Breast epithelium (tissue), 4 donors: ENCODE measurements around the gene ZBTB12. TPM values are rescaled to one million over a fixed set of nuclear protein-coding genes. Genes with fewer than 3 reads are reported as not detected.
"Not testable (repeated sequence)": the region's sequence is repeated elsewhere in the genome, so short reads cannot be mapped to it uniquely, and the experiment has no call there.

ENCODE experiments used
- DNase-seq, 2 donors: peaks; one replicate each; pipeline ENCODE4 v3.0.0-alpha.2; 2019; ENCODE audit warnings: low spot score in 2 of 2
- H3K27ac ChIP-seq, 2 donors: fragments of 200-600 bp; sonication (generic) in 1 of 2; one replicate each; pipeline ENCODE4 v1.5.1; 2016 to 2019; ENCODE audit warnings: mild to moderate bottlenecking in 1 of 2
- H3K27me3 ChIP-seq, 2 donors: fragments of 200-600 bp; sonication (generic) in 1 of 2; one replicate each; pipeline versions ENCODE4 v1.5.1 to v1.6.0; 2017 to 2019; ENCODE audit warnings: control low read depth in 1 of 2, mild to moderate bottlenecking in 1 of 2
- H3K36me3 ChIP-seq: fragments of 200-600 bp; one replicate; pipeline ENCODE4 v1.5.1; 2019
- H3K4me1 ChIP-seq, 2 donors: fragments of 200-600 bp; sonication (generic); one replicate each; pipeline ENCODE4 v1.5.1; 2016 to 2019; ENCODE audit warnings: control low read depth in 1 of 2
- H3K4me3 ChIP-seq, 3 donors: fragments of 200-600 bp; sonication (generic); 1 replicate in 2 of 3; 2 replicates in 1 of 3; pipeline ENCODE4 v1.5.1; 2016 to 2019; ENCODE audit warnings: mild to moderate bottlenecking in 3 of 3, moderate library complexity in 2 of 3
- H3K9me3 ChIP-seq, 2 donors: fragments of 200-600 bp; sonication (generic) in 1 of 2; one replicate each; pipeline ENCODE4 v1.5.1; 2016 to 2019; ENCODE audit warnings: control low read depth in 1 of 2
- POLR2A ChIP-seq: fragments of 450-650 bp; IDR thresholded peaks from one replicate; pipeline ENCODE4 v1.6.1; 2016; ENCODE audit warnings: antibody characterized with exemption, mild to moderate bottlenecking, moderate library complexity
- POLR2AphosphoS5 ChIP-seq, 3 donors: sonication (generic); formaldehyde crosslinking; IDR thresholded peaks; one replicate each; pipeline ENCODE4 v1.6.1; 2017; ENCODE audit warnings: antibody characterized with exemption in 3 of 3
- intact Hi-C: fragments of 100-400 bp; cut with DNase I; formaldehyde crosslinking; loops from one replicate; pipeline ENCODE4 v1.15.1; 2023; ENCODE audit warnings: low total_unique reads
- total RNA-seq, 3 donors: library from RNA; depleted of rRNA; stranded (reverse); fragments of >200 nt; gene quantifications; one replicate each; pipeline ENCODE4 v1.1.0, GENCODE V29; 2016
- TF ChIP-seq, protein P1 (sequence below), 3 donors: fragments of 450-650 bp; IDR thresholded peaks; one replicate each; pipeline ENCODE4 v1.5.1; 2016 to 2017; ENCODE audit warnings: antibody characterized with exemption in 3 of 3, mild to moderate bottlenecking in 3 of 3, moderate library complexity in 3 of 3

Gene ZBTB12
- total RNA-seq, 3 donors from 2014 or later, result 0.64 to 3.3 (median 1.9) TPM

DNA sequence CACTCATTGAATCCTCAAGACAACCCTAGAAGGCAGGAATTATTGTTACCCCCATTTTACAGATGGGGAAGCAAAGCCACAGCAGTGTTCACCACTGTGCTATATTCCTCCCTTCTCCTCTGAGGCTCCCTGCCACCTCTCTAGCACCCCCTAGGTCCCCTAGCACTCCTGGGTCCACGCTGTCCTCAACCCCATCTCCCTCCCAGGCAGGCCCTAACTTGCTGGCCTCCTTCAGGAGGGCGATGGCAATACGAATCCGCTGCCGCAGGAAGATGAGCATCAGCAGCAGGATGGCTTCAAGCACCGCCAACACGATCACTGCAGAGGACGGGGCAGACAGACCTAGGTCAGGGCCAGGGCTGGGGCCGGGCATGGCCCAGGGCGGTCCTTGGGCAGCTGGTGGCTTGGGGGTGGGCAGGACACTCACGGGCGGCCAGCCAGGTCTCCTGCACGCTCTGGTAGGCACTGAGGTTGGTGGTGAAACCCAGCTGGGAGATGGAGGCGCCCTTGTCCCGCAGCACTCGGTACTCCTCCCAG, 31.4 kb downstream of the ZBTB12 start:
- no peaks in the 10 kb centered on the region for H3K4me1 ChIP-seq
- TF ChIP-seq POLR2AphosphoS5 (IDR thresholded peaks at IDR 0.05) (no peak), POLR2A (no peak)
- TF ChIP-seq, protein P1, sequence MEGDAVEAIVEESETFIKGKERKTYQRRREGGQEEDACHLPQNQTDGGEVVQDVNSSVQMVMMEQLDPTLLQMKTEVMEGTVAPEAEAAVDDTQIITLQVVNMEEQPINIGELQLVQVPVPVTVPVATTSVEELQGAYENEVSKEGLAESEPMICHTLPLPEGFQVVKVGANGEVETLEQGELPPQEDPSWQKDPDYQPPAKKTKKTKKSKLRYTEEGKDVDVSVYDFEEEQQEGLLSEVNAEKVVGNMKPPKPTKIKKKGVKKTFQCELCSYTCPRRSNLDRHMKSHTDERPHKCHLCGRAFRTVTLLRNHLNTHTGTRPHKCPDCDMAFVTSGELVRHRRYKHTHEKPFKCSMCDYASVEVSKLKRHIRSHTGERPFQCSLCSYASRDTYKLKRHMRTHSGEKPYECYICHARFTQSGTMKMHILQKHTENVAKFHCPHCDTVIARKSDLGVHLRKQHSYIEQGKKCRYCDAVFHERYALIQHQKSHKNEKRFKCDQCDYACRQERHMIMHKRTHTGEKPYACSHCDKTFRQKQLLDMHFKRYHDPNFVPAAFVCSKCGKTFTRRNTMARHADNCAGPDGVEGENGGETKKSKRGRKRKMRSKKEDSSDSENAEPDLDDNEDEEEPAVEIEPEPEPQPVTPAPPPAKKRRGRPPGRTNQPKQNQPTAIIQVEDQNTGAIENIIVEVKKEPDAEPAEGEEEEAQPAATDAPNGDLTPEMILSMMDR (IDR thresholded peaks at IDR 0.05), result no peak
- intact Hi-C loops, result no loop called here
- H3K27ac ChIP-seq, result no peak overlapping the region
- no peak overlapping the region for H3K4me3 ChIP-seq
- no peak for DNase-seq
- H3K9me3 ChIP-seq, result no peaks in the 10 kb centered on the region
- H3K27me3 ChIP-seq, result no peaks in the 10 kb centered on the region
- no peaks in the 10 kb centered on the region for H3K36me3 ChIP-seq

DNA sequence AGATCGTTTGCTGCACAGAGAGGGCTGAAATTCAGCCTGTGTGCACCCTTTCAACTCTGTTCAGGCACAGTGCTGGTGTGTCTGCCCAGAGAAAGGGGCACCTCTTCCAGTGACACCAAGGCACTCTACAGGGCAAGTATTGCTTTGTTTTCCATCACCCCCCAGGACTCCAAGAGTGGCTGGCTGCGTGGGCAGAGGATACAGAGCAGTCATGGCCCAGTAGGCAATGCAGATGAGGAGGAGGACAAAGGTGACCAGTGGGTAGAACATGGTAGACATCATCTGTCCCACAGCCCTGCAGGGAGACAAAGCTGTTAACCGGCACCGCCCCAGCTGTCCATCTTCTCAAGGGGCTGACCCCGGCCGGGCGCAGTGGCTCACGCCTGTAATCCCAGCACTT, 32.5 kb downstream of the ZBTB12 start:
- TF ChIP-seq POLR2AphosphoS5 (IDR thresholded peaks at IDR 0.05) (no peak), POLR2A (no peak)
- TF ChIP-seq, protein P1 (IDR thresholded peaks at IDR 0.05), result no peak
- Histone ChIP-seq H3K9me3 (no peaks in the 10 kb centered on the region), H3K36me3 (no peaks in the 10 kb centered on the region), H3K27me3 (no peaks in the 10 kb centered on the region), H3K4me1 (no peaks in the 10 kb centered on the region), H3K4me3 (no peak overlapping the region), H3K27ac (no peak overlapping the region)
- intact Hi-C loops, result no loop called here
- DNase-seq, result no peak

DNA sequence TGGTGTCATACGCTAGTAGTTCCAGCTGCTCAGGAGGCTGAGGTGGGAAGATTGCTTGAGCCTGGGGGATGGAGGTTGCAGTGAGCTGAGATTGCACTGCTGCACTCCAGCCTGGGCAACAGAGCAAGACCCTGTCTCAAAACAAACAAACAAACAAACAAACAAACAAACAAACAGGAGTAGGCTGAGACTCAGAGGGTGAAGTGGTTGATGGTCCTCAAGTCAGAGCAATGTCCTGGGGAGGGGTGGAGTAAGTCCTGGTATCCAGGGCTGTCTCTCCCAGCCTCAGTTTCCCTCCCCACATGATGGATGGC, 33.3 kb downstream of the ZBTB12 start:
- H3K36me3 ChIP-seq, H3K4me1 ChIP-seq, H3K9me3 ChIP-seq, intact Hi-C loops, H3K4me3 ChIP-seq, H3K27me3 ChIP-seq, DNase-seq, H3K27ac ChIP-seq: not testable (repeated sequence)

DNA sequence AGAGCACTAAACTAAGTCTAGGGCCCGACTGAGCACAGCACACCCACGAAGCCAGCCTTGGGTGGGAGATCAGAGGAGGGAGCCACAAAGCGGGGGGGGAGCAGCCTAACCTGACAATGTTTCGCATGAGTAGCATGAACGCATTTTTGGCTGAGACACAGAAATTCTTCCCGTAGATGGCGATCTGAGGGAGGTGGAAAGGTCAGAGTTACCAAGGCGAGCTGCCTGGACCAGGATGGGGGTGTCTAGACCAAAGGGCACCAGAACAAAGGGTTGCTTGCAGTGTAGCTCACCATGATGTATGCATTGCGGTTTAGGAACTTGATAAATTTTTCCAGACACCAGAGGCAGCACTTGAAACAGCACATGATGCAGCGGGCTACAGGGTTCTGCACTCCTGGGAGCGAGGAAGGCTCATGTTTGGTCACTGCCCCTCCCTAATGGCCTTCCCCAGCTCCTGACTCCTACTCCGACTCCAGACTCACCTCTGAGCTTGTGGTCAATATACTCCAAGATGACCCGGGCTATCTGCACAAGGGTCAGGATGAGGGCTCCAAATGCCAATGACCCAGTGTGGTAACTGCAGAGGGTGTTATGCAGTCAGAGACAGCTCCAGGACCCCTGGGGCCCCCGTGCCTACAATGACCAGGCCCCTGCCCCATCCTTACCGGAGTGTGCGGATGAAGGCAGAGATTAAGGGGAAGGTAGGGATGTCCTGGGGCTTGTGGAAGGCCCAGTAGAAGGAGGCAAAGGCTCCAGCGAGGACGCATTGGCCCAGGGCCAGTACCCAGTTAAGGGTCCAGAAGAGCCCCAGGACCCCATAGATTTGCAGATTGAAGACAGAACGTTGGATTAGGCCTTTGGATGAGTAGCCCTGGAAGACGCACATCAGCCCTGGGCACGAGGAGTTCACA, 36.4 kb downstream of the ZBTB12 start:
- Histone ChIP-seq H3K27ac (no peak overlapping the region), H3K36me3 (no peaks in the 10 kb centered on the region), H3K9me3 (no peaks in the 10 kb centered on the region), H3K27me3 (no peaks in the 10 kb centered on the region), H3K4me3 (no peak overlapping the region), H3K4me1 (peaks cover 5 to 6% of the 10 kb centered on the region in 2 donors)
- DNase-seq, result no peak
- TF ChIP-seq, protein P1 (IDR thresholded peaks at IDR 0.05), result no peak
- TF ChIP-seq POLR2A (no peak), POLR2AphosphoS5 (IDR thresholded peaks at IDR 0.05) (no peak)
- intact Hi-C loops, result no loop called here

DNA sequence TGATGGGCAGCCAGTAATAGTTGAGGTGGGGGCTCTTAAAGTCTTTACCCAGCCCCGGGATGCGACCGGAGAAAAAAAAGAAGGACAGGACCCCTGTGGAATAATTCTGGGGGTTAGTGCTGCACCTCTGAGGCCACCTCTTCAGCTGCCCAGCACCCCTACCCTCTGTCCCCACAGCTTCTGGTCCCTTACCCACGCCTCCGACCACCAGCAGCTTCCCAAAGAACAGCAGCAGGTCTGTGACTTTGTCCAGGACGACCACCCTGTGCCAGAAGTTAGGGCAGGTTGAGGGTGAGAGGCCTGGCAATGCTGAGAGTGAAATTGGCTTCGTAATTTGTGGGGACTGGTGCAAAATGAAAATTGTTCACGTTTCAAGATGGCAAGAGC, 37.1 kb downstream of the ZBTB12 start:
- H3K4me3 ChIP-seq, result no peak overlapping the region
- H3K36me3 ChIP-seq, result no peaks in the 10 kb centered on the region
- intact Hi-C loops, result no loop called here
- H3K9me3 ChIP-seq, result no peaks in the 10 kb centered on the region
- peaks cover 5 to 6% of the 10 kb centered on the region in 2 donors for H3K4me1 ChIP-seq
- no peak for DNase-seq
- H3K27me3 ChIP-seq, result no peaks in the 10 kb centered on the region
- TF ChIP-seq POLR2A (no peak), POLR2AphosphoS5 (IDR thresholded peaks at IDR 0.05) (no peak)
- TF ChIP-seq, protein P1 (IDR thresholded peaks at IDR 0.05), result no peak
- no peak overlapping the region for H3K27ac ChIP-seq

DNA sequence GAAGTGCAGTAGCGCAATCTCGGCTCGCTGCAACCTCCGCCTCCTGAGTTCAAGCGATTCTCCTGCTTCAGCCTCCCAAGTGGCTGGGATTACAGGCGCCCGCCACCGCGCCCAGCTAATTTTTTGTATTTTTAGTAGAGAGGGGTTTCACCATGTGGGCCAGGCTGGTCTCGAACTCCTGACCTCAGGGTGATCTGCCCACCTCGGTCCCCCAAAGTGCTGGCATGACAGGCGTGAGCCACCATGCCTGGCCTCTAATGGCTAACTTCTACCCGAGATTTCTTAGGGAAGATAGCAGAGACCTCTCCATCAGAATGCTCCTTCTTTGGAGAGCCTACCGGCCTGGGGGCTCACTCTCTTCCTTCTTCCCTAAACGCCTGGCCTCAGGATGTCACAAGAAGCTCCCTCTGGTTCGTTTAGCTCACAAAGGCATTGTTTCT, 37.7 kb downstream of the ZBTB12 start:
- peak overlapping the region; percentile 20 to 94 for H3K27ac ChIP-seq
- intact Hi-C loops, DNase-seq, H3K4me1 ChIP-seq, H3K36me3 ChIP-seq, H3K9me3 ChIP-seq, H3K27me3 ChIP-seq: not testable (repeated sequence)
- H3K4me3 ChIP-seq, result peak overlapping the region; percentile 72 to 99 (median 82)
